ENCODE measurements around the gene VPS13D. TPM values are rescaled to one million over a fixed set of nuclear protein-coding genes. Genes with fewer than 3 reads are reported as not detected.
A peak's percentile ranks its signal among the peaks of the same experiment; 100 is the strongest.
"Not testable (repeated sequence)": the region's sequence is repeated elsewhere in the genome, so short reads cannot be mapped to it uniquely, and the experiment has no call there.

Gene VPS13D
- total and polyA plus RNA-seq, 11 donors, result 32.1 to 301 (median 90.7) TPM

GRCh38 chr1:12383786-12384185 is 154.0 kb downstream of the VPS13D start:
- H3K4me1 ChIP-seq, result peaks cover 0 to 33% (median 7%) of the 10 kb centered on the region in 12 donors
- H3K36me3 ChIP-seq, result peaks cover 5 to 98% (median 87%) of the 10 kb centered on the region in 9 donors
- 84 to 91% (median 88%) methylated on average over 1 of the region's 1 CpG for WGBS, 4 donors
- H3K27me3 ChIP-seq, result no peaks in the 10 kb centered on the region
- ATAC-seq (no peak), DNase-seq (no peak)
- TF ChIP-seq POLR2A (IDR thresholded peaks at IDR 0.05), result no peak
- TF ChIP-seq, protein P1, sequence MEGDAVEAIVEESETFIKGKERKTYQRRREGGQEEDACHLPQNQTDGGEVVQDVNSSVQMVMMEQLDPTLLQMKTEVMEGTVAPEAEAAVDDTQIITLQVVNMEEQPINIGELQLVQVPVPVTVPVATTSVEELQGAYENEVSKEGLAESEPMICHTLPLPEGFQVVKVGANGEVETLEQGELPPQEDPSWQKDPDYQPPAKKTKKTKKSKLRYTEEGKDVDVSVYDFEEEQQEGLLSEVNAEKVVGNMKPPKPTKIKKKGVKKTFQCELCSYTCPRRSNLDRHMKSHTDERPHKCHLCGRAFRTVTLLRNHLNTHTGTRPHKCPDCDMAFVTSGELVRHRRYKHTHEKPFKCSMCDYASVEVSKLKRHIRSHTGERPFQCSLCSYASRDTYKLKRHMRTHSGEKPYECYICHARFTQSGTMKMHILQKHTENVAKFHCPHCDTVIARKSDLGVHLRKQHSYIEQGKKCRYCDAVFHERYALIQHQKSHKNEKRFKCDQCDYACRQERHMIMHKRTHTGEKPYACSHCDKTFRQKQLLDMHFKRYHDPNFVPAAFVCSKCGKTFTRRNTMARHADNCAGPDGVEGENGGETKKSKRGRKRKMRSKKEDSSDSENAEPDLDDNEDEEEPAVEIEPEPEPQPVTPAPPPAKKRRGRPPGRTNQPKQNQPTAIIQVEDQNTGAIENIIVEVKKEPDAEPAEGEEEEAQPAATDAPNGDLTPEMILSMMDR (IDR thresholded peaks at IDR 0.05), result no peak
- intact Hi-C loops (cut with DNase I), result loop anchor here in 1 of 10 donors (10.0 kb wide), 1 partner anchor 139 kb away; no protein-coding TSS in a partner anchor
- H3K9me3 ChIP-seq, result peaks cover 0 to 17% (median 3%) of the 10 kb centered on the region in 12 donors
- H3K27ac ChIP-seq, result peak overlapping the region in 1 of 12 donors; percentile 21
- no peak overlapping the region for H3K4me3 ChIP-seq

- no peak overlapping the region for H3K4me3 ChIP-seq
- H3K9me3 ChIP-seq, result peaks cover 0 to 17% (median 3%) of the 10 kb centered on the region in 12 donors
- intact Hi-C loops (cut with DNase I), result loop anchor here in 1 of 10 donors (10.0 kb wide), 1 partner anchor 140 kb away; no protein-coding TSS in a partner anchor
- H3K27me3 ChIP-seq, result no peaks in the 10 kb centered on the region
- ATAC-seq (no peak), DNase-seq (no peak)
- TF ChIP-seq, protein P1 (IDR thresholded peaks at IDR 0.05), result no peak
- TF ChIP-seq POLR2A (IDR thresholded peaks at IDR 0.05), result no peak
- H3K27ac ChIP-seq, result no peak overlapping the region
- H3K36me3 ChIP-seq, result peaks cover 5 to 98% (median 87%) of the 10 kb centered on the region in 9 donors
- WGBS, 4 donors, result 79 to 83% (median 81%) methylated on average over 8 of the region's 8 CpGs
- peaks cover 0 to 32% (median 7%) of the 10 kb centered on the region in 12 donors for H3K4me1 ChIP-seq
Measured at GRCh38 chr1:12384836-12385456, 155.1 kb downstream of the VPS13D start.

DNA sequence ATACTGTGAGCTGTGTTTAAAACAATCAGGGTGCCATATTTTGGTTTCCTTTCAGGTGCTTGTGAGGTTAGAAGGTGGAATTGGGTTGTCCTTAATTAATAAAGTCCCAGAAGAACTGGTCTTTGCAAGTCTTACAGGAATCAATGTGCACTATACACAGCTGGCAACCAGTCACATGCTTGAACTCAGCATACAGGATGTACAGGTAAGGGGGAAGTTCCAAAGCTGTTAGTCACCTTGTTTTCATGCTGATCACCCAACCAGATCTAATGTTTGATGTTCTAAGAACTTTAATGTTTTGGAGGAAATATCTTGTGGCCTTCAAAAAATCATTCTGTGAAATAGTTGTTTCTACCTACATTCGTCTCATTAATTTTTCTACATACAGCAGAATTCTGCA is 156.3 kb downstream of the VPS13D start:
- WGBS, 4 donors, result 98 to 100% (median 99%) methylated on average over 1 of the region's 1 CpG
- H3K36me3 ChIP-seq, result peaks cover 5 to 99% (median 86%) of the 10 kb centered on the region in 9 donors
- H3K4me3 ChIP-seq, result no peak overlapping the region
- H3K27me3 ChIP-seq, result no peaks in the 10 kb centered on the region
- ATAC-seq (no peak), DNase-seq (no peak)
- intact Hi-C loops (cut with DNase I), result loop anchor here in 1 of 10 donors (10.0 kb wide), 1 partner anchor 141 kb away; no protein-coding TSS in a partner anchor
- H3K27ac ChIP-seq, result peak overlapping the region in 1 of 12 donors; percentile 48
- peaks cover 0 to 17% (median 3%) of the 10 kb centered on the region in 12 donors for H3K9me3 ChIP-seq
- TF ChIP-seq, protein P1 (IDR thresholded peaks at IDR 0.05), result no peak
- TF ChIP-seq POLR2A (IDR thresholded peaks at IDR 0.05), result no peak
- peaks cover 0 to 20% (median 3%) of the 10 kb centered on the region in 12 donors for H3K4me1 ChIP-seq

- DNase-seq, result no peak
- Histone ChIP-seq H3K36me3 (peaks cover 5 to 92% (median 82%) of the 10 kb centered on the region in 9 donors), H3K9me3 (peaks cover 0 to 17% (median 3%) of the 10 kb centered on the region in 12 donors), H3K4me1 (peaks cover 0 to 8% (median 0%) of the 10 kb centered on the region in 12 donors), H3K27me3 (no peaks in the 10 kb centered on the region), H3K27ac (no peak overlapping the region), H3K4me3 (no peak overlapping the region)
- ATAC-seq, result no peak
- intact Hi-C loops (cut with DNase I), result loop anchor here in 1 of 10 donors (10.0 kb wide), 1 partner anchor 143 kb away; no protein-coding TSS in a partner anchor
- TF ChIP-seq POLR2A (IDR thresholded peaks at IDR 0.05), result no peak
- TF ChIP-seq, protein P1 (IDR thresholded peaks at IDR 0.05), result no peak
Measured at GRCh38 chr1:12387641-12388040, 157.8 kb downstream of the VPS13D start.

- Histone ChIP-seq H3K36me3 (peaks cover 5 to 85% (median 67%) of the 10 kb centered on the region in 9 donors), H3K9me3 (peaks cover 0 to 17% (median 3%) of the 10 kb centered on the region in 12 donors)
- ATAC-seq; H3K27ac ChIP-seq; DNase-seq; H3K4me3 ChIP-seq; H3K27me3 ChIP-seq; intact Hi-C loops (cut with DNase I); H3K4me1 ChIP-seq: not testable (repeated sequence)
- WGBS, 4 donors, result 98 to 100% (median 99%) methylated on average over 2 to 4 of the region's 4 CpGs
Measured at GRCh38 chr1:12390296-12390695, 160.5 kb downstream of the VPS13D start.
